Spleen (tissue), 7 donors: ENCODE measurements around the gene WDR88.

Experiments used
- CTCF ChIP-seq, 11 experiments: fragments of 200-600 bp in 7 of 11; fragments of 450-650 bp in 4 of 11; sonication (generic) in 4 of 11; IDR thresholded peaks in 8 of 11; conservative IDR thresholded peaks in 3 of 11; 1 replicate in 7 of 11; 2 replicates in 4 of 11; pipeline versions ENCODE4 v1.4.0 to v1.8.0; 2016 to 2021; ENCODE audit warnings: antibody characterized with exemption in 11 of 11, inconsistent platforms in 4 of 11, mild to moderate bottlenecking in 1 of 11
- POLR2A ChIP-seq, 3 donors: fragments of 450-650 bp; IDR thresholded peaks; one replicate each; pipeline ENCODE4 v1.5.1; 2017; ENCODE audit warnings: antibody characterized with exemption in 3 of 3, mild to moderate bottlenecking in 1 of 3
- POLR2AphosphoS5 ChIP-seq, 3 donors: sonication (generic); formaldehyde crosslinking; IDR thresholded peaks; one replicate each; pipeline ENCODE4 v1.5.1; 2017; ENCODE audit warnings: antibody characterized with exemption in 3 of 3
- donor health status: DM: no; HTN: no; CAD: no; lungs with moderate emphysema.
- donor health status: DM: no; HTN: no; CAD: no.
- donor health status: DM: no; HTN: no; CAD: no.

- TF ChIP-seq CTCF (IDR thresholded peaks at IDR 0.05 in 8 of 11, conservative IDR thresholded peaks at IDR 0.05 in 3 of 11) (no peak), POLR2A (IDR thresholded peaks at IDR 0.05) (no peak), POLR2AphosphoS5 (IDR thresholded peaks at IDR 0.05) (no peak)
Observed at GRCh38 chr19:33163481-33163880, 31.6 kb downstream of the WDR88 start.
